SIG-M5 (cell line): ENCODE results near the gene SRY.
"Not testable (repeated sequence)": the region's sequence is repeated elsewhere in the genome, so short reads cannot be mapped to it uniquely, and the experiment has no call there.

ENCODE experiments used
- DNase-seq: peaks from one replicate; lab custom pipeline; 2025; lab: John Stamatoyannopoulos, UW

SRY gene

GRCh38 chrY:2787600-2787999 is at the start of gene SRY:
Gene SRY, minus strand, starts transcription at chrY:2787682. Its CDS starts 79 bp downstream, at chrY:2787603.
- no peak for DNase-seq

- no peak for DNase-seq
Measured at GRCh38 chrY:2837078-2837477, 49.6 kb upstream of the SRY start.

GRCh38 chrY:2835230-2835629 is 47.7 kb upstream of the SRY start:
- no peak for DNase-seq

- DNase-seq: no peak
Measured at GRCh38 chrY:2828497-2828896, 41.0 kb upstream of the SRY start.

GRCh38 chrY:2824471-2824870 is 37.0 kb upstream of the SRY start:
- no peak for DNase-seq

- DNase-seq: not testable (repeated sequence)
Measured at GRCh38 chrY:2817146-2817896, 29.8 kb upstream of the SRY start.

GRCh38 chrY:2800246-2800645 is 12.8 kb upstream of the SRY start:
- no peak for DNase-seq

GRCh38 chrY:2797991-2798390 is 10.5 kb upstream of the SRY start:
- DNase-seq: no peak

- no peak for DNase-seq
Measured at GRCh38 chrY:2796977-2797523, 9.6 kb upstream of the SRY start.

- no peak for DNase-seq
Measured at GRCh38 chrY:2789756-2790155, 2.3 kb upstream of the SRY start.

GRCh38 chrY:2786876-2787512 is 488 bp downstream of the SRY start:
- DNase-seq: no peak
